HK-2 (cell line): ENCODE results near the gene RETREG2.

Experiments
- DNase-seq: peaks from one replicate; pipeline ENCODE4 v3.0.0-alpha.2; 2018; ENCODE audit not compliant: unreplicated experiment

The RETREG2 gene

DNA sequence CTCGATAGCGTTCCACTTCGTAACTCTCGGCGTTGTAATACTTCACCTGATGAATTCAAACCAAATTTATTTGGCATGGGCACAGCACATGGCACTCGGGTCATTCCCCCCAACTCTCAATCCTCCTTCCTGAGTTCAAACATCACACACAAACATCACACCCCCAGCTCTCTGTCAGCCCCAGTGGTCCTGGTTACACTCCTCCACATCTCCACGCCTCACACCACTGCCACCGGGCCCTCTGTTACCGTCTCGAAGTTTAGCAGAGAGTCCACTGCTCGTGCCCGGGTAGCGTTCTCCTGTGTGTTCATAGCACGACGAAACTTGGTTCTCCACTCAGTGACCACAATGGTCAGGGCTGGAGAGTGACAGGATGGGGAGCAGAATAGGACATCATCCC, 36.1 kb downstream of the RETREG2 start:
- no peak for DNase-seq

- no peak for DNase-seq
Measured at GRCh38 chr2:219214786-219215185, 36.7 kb downstream of the RETREG2 start.

DNA sequence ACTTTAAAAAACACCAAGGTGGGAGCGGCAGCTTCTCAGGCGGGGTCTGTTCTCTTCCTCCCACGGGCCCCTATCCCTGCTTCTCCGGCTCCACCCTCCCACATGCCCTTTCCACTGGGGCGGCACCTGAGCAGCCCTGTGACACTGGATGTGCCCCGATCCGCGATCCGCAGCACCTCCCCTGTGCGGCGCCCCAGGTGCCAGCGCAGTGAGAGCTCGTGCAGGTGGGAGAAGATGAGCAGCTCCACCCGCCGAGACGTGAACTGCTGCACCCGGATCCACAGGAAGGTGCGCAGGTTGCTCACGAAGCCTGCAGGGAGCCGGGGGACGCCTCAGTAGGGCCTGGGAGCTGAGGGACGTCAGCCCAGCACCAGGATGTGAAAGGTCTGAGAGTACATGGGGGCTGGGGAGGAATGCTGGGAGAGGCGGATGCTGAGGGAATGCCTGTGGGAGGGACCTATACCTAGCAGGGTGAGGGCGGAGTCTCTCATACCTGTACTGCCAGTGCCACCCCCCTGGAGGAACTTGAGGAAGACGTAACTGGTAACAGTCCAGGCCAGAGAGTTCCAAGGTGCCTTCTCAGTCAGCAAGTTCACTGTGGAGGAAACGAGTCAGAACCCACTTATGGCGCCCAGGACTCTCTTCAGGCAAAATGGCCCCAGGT, 37.9 kb downstream of the RETREG2 start:
- no peak for DNase-seq

- no peak for DNase-seq
Measured at GRCh38 chr2:219216535-219216915, 38.5 kb downstream of the RETREG2 start.

GRCh38 chr2:219218217-219218731, 40.2 kb downstream of the RETREG2 start:
- peak; percentile 82 for DNase-seq

- peak; percentile 95 for DNase-seq
Measured at GRCh38 chr2:219218732-219219701, 40.9 kb downstream of the RETREG2 start, which contains the start of gene ABCB6. Gene ABCB6, minus strand, starts transcription at chr2:219218958. Its CDS starts 285 bp downstream, at chr2:219218673.

DNA sequence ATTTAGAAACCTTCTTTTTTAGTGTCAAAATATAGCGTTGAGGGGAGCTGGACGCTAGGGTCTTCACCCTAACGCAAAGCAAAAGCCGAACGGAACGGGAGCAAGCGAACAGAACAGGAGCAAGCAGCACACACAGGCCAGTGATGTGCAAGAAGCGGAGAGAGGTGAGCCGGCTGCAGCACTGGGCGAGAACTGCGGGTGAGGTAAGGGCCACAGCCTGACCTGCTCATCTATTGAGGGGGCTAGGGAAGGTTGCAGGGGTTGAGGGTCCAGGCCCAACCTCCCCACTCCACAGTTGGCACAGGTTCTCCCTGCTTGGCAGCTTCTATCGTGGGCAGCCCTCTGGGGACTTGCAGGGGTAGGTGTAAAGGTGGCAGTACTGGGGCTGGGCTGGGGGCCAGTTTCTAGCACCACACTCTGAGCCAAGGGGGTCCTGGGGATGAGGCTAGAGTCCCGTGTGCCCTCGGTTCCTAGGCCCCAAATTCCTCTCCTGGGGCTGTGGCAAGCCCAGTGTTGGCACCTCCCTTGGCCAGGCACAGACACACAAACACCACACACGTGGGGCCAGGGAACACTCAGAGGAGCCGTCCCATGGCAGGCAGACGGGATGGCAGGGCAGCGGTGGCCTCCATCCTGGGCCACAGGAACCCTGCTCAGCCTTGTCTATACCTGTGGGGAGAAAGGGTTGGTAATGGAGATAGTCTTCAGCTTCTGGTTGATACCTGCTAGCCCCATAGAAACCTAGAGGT, 41.9 kb downstream of the RETREG2 start:
- no peak for DNase-seq

DNA sequence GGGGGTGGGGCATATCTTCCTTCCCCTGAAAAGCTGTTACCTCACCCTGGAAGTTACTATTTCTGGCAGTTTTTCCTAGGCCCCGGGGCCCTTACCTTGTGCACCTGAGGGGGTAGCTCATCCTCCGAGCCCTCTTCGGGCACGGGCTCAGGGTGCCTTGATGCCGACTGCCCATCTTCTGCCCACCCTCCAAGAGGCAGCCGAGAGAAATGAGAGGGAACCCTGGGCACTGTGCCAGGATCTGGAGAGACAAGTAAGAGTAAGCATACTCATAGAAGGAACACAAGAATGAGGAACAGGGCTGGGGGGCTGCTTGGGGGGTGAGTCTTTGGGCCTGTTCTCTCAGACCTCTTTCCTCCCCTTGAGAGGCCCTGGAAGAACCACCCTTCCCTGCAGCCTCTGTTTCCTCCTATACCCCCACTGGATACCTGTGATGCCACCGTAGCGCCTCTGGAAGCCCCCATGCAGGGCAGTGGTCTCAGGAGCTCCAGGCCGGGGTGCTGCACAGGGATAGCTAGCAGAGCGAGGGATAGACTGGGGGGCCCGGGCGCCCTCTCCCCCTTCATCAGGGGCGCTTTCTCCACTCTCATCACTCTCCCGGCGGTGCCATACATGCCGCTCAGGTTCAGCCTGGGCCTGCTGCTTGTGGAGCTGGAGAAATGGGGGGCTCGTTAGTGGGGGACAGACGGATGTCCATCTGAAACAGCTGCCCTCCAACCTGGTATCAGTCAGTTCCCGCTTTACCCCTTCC, 42.8 kb downstream of the RETREG2 start:
- DNase-seq, result no peak

GRCh38 chr2:219221957-219222518, 44.0 kb downstream of the RETREG2 start:
- DNase-seq, result no peak

- no peak for DNase-seq
Measured at GRCh38 chr2:219223831-219224610, 45.9 kb downstream of the RETREG2 start.

DNA sequence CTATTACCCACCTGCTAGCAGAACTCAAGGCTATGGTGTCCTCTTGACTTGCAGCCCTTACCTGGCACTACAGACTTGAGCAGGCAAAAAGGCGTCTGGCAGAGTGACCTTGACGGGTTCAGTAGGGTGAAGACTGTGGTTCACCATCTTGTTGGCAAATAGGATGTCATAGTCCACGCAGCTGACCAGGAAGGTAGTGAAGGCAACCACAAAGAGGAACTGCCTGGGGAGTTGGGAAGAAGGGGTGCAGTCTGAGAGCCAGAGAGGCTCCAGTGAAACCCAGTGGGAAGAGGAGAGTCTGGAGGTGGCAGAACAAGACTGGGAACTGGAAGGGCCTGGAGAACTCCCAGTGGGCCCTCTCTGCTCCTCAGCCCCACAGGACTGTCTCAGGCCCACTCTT, 47.3 kb downstream of the RETREG2 start:
- no peak for DNase-seq

DNA sequence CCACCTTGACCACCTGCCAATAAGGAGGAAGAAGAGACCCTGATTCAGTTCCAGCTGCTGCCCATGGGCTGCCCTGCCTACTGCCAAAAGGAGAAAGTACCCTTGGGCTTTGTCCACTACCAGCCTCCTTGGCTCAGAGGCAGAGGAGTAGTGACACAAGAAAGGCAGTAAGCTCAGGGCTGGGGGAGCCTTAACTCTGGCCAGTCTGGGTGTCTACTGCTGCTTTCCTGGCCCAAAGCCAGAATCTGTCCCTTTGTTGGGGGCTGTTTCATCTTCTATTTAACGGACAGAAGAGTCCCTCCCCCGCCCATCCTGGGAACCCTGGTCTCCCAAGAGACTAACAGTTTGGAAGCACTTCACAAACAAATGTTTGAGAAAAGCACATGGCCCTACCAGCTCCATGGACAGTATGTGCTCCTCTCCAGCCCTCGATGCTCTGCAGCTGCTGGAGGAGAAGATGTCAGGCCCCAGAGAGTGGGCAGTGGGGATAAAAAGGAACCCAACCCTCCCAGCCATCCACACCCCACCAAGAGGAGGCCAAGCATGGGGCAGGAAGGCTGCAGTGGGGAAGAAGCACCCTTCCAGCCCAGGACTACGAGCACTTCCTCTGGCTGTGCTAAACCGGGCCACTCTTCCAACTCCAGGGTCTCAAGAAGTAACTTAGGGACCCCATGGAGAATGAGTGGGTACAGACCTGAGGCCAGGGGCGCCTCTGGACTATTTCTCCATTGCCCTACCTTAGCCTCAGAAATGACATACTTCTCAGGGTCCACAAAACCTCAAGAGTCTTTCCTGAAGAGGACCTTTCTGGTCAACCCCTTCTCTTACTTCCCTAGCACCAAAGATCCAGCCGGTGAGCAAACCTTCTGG, 50.2 kb downstream of the RETREG2 start:
- DNase-seq, result no peak

DNA sequence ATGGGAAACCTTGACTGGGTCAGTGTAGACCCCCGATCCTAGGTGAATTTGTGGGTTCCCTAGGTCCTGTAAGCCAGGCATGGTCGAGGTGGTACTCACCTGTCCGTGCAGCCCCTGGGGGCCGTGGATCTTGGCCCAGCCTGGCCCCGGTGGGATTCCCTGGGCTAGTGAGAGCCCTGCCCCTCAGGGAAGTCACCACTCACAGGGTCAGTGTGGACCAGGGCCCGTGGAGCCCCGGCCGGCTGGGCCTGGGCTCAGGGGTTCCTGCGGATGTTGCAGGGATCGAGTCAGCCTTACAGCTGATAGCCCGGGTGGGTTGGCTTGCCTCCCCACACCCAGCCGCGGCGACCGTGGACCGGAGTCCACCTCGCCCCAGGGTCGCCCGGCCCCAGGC, 50.8 kb downstream of the RETREG2 start:
- no peak for DNase-seq

DNA sequence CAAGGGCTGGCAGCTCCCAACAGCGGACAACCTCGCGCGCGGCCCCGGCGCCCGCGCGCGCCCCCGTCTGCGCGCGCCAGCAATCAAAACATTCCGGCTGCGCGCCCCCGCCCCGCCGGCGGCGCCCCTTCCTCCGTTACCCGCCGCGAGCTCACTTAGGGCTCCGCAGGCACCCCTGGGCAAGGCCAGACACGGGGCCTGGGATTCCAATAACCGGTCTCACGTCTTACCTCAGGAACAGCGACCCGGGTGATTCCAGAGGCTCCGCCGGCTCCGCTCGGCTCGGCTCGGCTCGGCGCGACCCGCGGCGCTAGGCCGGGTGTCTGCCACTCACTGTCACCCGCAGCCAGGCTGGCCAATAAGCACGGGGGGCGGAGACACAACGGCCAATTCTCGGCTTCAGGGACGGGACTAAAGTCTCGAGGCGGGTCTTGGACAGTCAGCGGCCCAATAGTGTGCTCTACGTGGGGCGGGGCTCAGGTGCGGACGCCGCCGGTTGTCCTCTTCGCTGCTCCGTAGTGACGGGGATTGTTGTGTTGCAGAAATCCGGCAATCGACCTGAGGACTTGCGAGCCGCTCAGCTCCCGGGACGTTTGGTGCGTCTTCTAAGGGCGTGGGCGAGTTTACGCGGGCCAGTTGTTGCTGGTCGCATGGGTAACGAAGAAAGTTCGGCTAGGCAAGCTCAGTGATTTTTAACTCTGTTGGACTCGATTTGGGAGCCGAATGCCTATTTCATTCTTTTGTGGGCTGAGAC, 51.4 kb downstream of the RETREG2 start, which contains the start of the genes ANKZF1 and ATG9A:
Gene ANKZF1 (plus strand): TSS at position 502 of the 754 bp plus-strand sequence. CDS start 452 bp downstream, outside the sequence.
Gene ATG9A (minus strand): TSS at position 332 of the 754 bp plus-strand sequence. CDS start 1,612 bp downstream, outside the sequence.
- peak; percentile 98 for DNase-seq

- peak; percentile 82 for DNase-seq
Measured at GRCh38 chr2:219230059-219230540, 52.0 kb downstream of the RETREG2 start.

GRCh38 chr2:219234331-219234730, 56.3 kb downstream of the RETREG2 start:
- no peak for DNase-seq
